Measurements from ENCODE around the gene RNF212B.

The RNF212B gene

DNA sequence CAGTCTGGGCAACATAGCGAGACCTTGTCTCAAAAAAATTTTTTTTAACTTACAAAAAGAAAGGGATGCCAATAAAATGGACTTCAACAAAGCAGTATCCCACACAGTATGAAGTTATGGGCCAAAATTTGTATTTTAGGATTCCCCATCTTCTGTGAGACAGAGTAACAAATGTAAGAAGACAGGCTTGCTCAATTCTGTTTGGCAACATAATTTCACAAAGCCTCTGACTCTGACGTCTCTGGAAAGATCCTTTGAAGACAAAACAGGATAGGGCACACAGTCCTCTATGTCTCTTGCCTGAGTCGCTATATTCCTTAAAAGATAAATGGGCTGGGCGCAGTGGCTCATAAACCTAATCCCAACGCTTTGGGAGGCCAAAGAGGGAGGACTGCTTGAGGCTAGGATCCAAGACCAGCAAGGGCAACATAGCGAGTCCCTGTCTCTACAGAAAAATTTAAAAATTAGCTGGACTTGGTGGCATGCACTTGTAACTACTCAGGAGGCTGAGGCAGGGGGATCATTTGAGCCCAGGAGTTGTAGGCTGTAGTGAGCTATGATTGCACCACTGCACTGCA, 49.3 kb downstream of the RNF212B start:
- no peak overlapping the region for H2AFZ ChIP-seq (ENCODE audit: low read length)
- no peaks in the 10 kb centered on the region for H3K79me2 ChIP-seq (ENCODE audit: insufficient read depth, low read length)
- peak overlapping the region; percentile 83 for H3K9ac ChIP-seq (ENCODE audit: low read length)

DNA sequence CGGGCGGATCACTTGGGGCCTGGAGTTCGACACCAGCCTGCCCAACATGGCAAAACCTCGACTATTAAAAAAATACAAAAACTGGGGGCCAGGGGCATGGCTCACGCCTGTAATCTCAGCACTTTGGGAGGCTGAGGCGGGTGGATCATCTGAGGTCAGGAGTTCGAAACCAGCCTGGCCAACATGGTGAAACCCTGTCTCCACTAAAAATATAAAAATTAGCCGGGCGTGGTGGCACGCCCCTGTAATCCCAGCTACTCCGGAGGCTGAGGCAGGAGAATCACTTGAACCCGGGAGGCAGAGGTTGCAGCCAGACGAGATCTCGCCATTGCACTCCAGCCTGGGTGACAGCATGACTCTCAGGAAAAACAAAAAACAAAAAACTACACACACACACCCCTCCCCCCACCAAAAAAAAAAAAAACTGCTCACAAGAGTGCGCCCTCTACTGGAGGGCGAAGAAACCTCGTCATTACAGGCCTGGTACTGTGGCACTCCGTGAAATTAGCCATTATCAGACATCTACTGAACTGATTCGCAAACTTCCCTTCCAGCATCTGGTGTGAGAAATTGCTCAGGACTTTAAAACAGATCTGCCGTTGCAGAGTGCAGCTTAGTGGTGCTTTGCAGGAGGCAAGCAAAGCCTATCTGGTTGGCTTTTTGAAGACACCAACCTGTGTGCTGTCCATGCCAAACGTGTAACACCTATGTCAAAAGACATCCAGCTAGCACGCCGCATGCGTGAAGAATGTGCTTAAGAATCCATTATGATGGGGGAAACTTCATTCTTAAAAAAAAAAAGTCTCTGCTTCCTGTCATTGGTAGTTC, 57.2 kb downstream of the RNF212B start:
- TF ChIP-seq EZH2 (IDR thresholded peaks at IDR 0.05; ENCODE audit: borderline replicate concordance, low read length) = no peak
- TF ChIP-seq, protein P1, sequence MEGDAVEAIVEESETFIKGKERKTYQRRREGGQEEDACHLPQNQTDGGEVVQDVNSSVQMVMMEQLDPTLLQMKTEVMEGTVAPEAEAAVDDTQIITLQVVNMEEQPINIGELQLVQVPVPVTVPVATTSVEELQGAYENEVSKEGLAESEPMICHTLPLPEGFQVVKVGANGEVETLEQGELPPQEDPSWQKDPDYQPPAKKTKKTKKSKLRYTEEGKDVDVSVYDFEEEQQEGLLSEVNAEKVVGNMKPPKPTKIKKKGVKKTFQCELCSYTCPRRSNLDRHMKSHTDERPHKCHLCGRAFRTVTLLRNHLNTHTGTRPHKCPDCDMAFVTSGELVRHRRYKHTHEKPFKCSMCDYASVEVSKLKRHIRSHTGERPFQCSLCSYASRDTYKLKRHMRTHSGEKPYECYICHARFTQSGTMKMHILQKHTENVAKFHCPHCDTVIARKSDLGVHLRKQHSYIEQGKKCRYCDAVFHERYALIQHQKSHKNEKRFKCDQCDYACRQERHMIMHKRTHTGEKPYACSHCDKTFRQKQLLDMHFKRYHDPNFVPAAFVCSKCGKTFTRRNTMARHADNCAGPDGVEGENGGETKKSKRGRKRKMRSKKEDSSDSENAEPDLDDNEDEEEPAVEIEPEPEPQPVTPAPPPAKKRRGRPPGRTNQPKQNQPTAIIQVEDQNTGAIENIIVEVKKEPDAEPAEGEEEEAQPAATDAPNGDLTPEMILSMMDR (IDR thresholded peaks at IDR 0.05; ENCODE audit: low read length) = peak; percentile 91
- H3K4me3 ChIP-seq (ENCODE audit: low read depth, low read length, poor library complexity, severe bottlenecking) = peak overlapping the region; percentile 21
- peaks cover 17% of the 10 kb centered on the region; the same call in 1 of the 2 replicates for H3K36me3 ChIP-seq (ENCODE audit: insufficient read depth, low read length)
- peak overlapping the region; percentile 46; the same call in 1 of the 2 replicates for H3K4me2 ChIP-seq (ENCODE audit: low read length)
- no peaks in the 10 kb centered on the region for H3K9me2 ChIP-seq (ENCODE audit: low read depth, low read length)
- no peaks in the 10 kb centered on the region for H4K20me1 ChIP-seq (ENCODE audit: insufficient read depth, low read length)
- H3K9ac ChIP-seq (ENCODE audit: low read length) = peak overlapping the region; percentile 31; the same call in 1 of the 2 replicates
- no peaks in the 10 kb centered on the region; the same call in 1 of the 2 replicates for H3K27me3 ChIP-seq (ENCODE audit: insufficient read depth, low read length)
- no peaks in the 10 kb centered on the region for H3K79me2 ChIP-seq (ENCODE audit: insufficient read depth, low read length)
- H3K9me3 ChIP-seq (ENCODE audit: low read length) = no peaks in the 10 kb centered on the region
- H3F3A ChIP-seq (ENCODE audit: insufficient read depth, low read length) = no peaks in the 10 kb centered on the region
- H3K4me1 ChIP-seq (ENCODE audit: insufficient read depth, low read length, severe bottlenecking) = peaks cover 19% of the 10 kb centered on the region
- peak overlapping the region; percentile 49 for H3K27ac ChIP-seq (ENCODE audit: low read depth, low read length, poor library complexity, severe bottlenecking)
- no peak overlapping the region for H2AFZ ChIP-seq (ENCODE audit: low read length)

More for the DNA sequence above, 49.3 kb downstream of the RNF212B start:
- no peak overlapping the region for H3K27ac ChIP-seq (ENCODE audit: low read depth, low read length, poor library complexity, severe bottlenecking)
- peak overlapping the region; percentile 98 for H3K4me2 ChIP-seq (ENCODE audit: low read length)
- H3K9me2 ChIP-seq (ENCODE audit: low read depth, low read length) = no peaks in the 10 kb centered on the region
- no peaks in the 10 kb centered on the region for H4K20me1 ChIP-seq (ENCODE audit: insufficient read depth, low read length)
- no peak for TF ChIP-seq EZH2 (IDR thresholded peaks at IDR 0.05; ENCODE audit: borderline replicate concordance, low read length)
- H3K9me3 ChIP-seq (ENCODE audit: low read length) = no peaks in the 10 kb centered on the region
- no peaks in the 10 kb centered on the region for H3K27me3 ChIP-seq (ENCODE audit: insufficient read depth, low read length)
- H3K4me3 ChIP-seq (ENCODE audit: low read depth, low read length, poor library complexity, severe bottlenecking) = peak overlapping the region; percentile 80
- peaks cover 22% of the 10 kb centered on the region for H3K4me1 ChIP-seq (ENCODE audit: insufficient read depth, low read length, severe bottlenecking)
- H3F3A ChIP-seq (ENCODE audit: insufficient read depth, low read length) = no peaks in the 10 kb centered on the region
- no peaks in the 10 kb centered on the region for H3K36me3 ChIP-seq (ENCODE audit: insufficient read depth, low read length)

DNA sequence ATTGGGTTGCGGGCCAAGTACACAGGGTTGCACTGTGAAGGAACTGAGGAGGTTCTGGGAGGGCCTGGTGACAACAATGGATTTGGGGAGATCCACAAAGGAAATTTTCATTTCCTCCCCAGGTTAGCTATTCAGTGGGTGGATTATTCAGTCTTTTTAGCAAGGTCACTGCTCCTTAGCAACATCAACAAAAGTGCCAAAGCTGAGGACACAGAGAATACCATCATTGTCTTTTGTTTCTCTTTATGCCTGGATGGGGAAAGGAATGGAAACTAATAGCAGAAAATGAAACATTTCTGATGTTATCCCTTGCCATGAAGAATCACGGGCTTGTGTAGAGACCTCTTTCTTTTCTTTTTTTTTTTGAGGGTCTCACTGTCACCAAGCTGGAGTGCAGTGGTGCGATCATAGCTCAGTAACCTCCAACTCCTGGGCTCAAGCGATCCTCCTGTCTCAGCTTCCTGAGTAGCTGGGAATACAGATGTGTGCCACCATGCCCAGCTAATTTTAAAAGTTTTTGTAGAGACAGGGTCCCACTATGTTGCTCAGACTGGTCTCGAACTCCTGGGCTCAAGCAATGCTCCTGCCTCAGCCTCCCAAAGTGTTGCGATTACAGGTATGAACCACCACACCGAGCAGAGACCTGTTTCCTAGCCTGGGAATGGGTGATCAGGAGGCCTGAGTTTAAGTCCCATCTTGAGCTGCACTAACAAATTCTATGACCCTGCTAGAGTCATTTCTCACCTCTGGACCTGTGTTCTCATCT, 58.5 kb downstream of the RNF212B start:
- H3K27me3 ChIP-seq (ENCODE audit: insufficient read depth, low read length) = no peaks in the 10 kb centered on the region; the same call in 1 of the 2 replicates
- no peaks in the 10 kb centered on the region for H3K9me2 ChIP-seq (ENCODE audit: low read depth, low read length)
- peaks cover 17% of the 10 kb centered on the region; the same call in 1 of the 2 replicates for H3K36me3 ChIP-seq (ENCODE audit: insufficient read depth, low read length)

More for the DNA sequence above, 58.5 kb downstream of the RNF212B start:
- Histone ChIP-seq H3K4me3 (ENCODE audit: low read depth, low read length, poor library complexity, severe bottlenecking) (no peak overlapping the region), H3K79me2 (ENCODE audit: insufficient read depth, low read length) (no peaks in the 10 kb centered on the region), H2AFZ (ENCODE audit: low read length) (no peak overlapping the region), H3K4me1 (ENCODE audit: insufficient read depth, low read length, severe bottlenecking) (peaks cover 27% of the 10 kb centered on the region), H3K9me3 (ENCODE audit: low read length) (no peaks in the 10 kb centered on the region), H3K4me2 (ENCODE audit: low read length) (no peak overlapping the region), H3K9ac (ENCODE audit: low read length) (no peak overlapping the region), H3K27ac (ENCODE audit: low read depth, low read length, poor library complexity, severe bottlenecking) (no peak overlapping the region), H3F3A (ENCODE audit: insufficient read depth, low read length) (no peaks in the 10 kb centered on the region), H4K20me1 (ENCODE audit: insufficient read depth, low read length) (no peaks in the 10 kb centered on the region)
- no peak for TF ChIP-seq EZH2 (IDR thresholded peaks at IDR 0.05; ENCODE audit: borderline replicate concordance, low read length)
- TF ChIP-seq, protein P1 (IDR thresholded peaks at IDR 0.05; ENCODE audit: low read length) = no peak
